ENCODE results near the gene TMEM117. TPM values are rescaled to one million over a fixed set of nuclear protein-coding genes. Genes with fewer than 3 reads are reported as not detected.

The TMEM117 gene
- polyA plus RNA-seq, 1 donor (not counting 4 experiments of a cell fraction or from before 2014, with no cell fraction given): 8.5 TPM

DNA sequence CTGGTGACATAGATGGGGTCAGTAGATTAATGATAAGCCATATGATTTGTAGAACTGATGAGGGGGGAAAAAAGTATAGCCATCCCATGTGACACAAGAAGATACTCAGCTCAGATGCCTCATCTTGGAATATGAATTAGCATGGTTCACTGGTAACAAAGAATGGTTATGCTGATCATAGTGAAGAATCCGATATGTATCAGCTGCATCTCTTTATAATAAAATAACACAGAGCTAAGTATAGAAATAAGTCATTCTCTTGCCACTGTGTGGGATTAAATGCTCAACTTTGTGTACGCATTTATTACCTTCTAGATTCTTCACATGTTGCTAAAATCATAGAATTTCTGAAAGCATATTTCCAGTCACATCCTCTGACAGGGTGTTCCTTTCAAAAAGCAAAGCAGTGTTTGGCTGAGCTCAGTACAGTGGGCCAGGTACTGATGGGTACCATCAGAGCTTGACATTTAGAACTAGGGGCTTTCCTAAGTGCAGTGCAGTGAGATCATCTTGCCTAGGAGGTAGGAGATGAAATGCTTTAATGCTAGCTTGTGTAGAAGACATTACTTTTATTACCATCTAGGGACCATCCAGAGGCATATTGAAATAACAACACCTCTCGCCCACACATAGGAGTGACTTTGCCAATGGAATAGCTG, 256.2 kb downstream of the TMEM117 start:
- H3K9me1 ChIP-seq (ENCODE audit: control insufficient read depth, extremely low read depth, insufficient read depth, low read length): no peaks in the 10 kb centered on the region
- H4K20me1 ChIP-seq (ENCODE audit: control insufficient read depth, extremely low read depth, insufficient read depth, low read length): no peaks in the 10 kb centered on the region
- no peaks in the 10 kb centered on the region for H3K36me3 ChIP-seq (ENCODE audit: control insufficient read depth in 2 of 2, extremely low read depth in 1 of 2, insufficient read depth in 2 of 2, low read length in 2 of 2)
- H3K27ac ChIP-seq (ENCODE audit: control insufficient read depth, insufficient read depth, low read length): no peak overlapping the region
- peaks cover 5% of the 10 kb centered on the region for H3K4me1 ChIP-seq (ENCODE audit: control insufficient read depth, extremely low read depth, insufficient read depth, low read length)
- FAIRE-seq (no peak), DNase-seq (ENCODE audit: low read depth, low spot score) (no peak)
- TF ChIP-seq EZH2 (IDR thresholded peaks at IDR 0.05; ENCODE audit: low read length) (no peak), CTCF (optimal IDR thresholded peaks at IDR 0.05 in 1 of 3, IDR thresholded peaks at IDR 0.05 in 1 of 3, conservative IDR thresholded peaks at IDR 0.05 in 1 of 3; ENCODE audit: extremely low read depth in 1 of 3, insufficient read depth in 2 of 3, low read length in 3 of 3) (no peak)
- dilution Hi-C loops (cut with MboI; ENCODE audit: extremely low pct_ligation_motif_present, low sequenced_read_pairs): no loop called here
- H3K4me2 ChIP-seq (ENCODE audit: control insufficient read depth, extremely low read depth, insufficient read depth, low read depth, low read length): no peak overlapping the region
- no peaks in the 10 kb centered on the region for H3K9me3 ChIP-seq (ENCODE audit: control insufficient read depth, low read depth, low read length)
- H3K4me3 ChIP-seq (ENCODE audit: control insufficient read depth in 2 of 3, extremely low read depth in 1 of 3, insufficient read depth in 2 of 3, low read depth in 1 of 3, low read length in 3 of 3): no peak overlapping the region
- no peak overlapping the region for H2AFZ ChIP-seq (ENCODE audit: control insufficient read depth, low read length)
- no peaks in the 10 kb centered on the region for H3K79me2 ChIP-seq (ENCODE audit: control insufficient read depth, insufficient read depth, low read length)
- no peaks in the 10 kb centered on the region for H3K27me3 ChIP-seq (ENCODE audit: control insufficient read depth, extremely low read depth, insufficient read depth, low read length)
- no peak overlapping the region for H3K9ac ChIP-seq (ENCODE audit: control insufficient read depth, extremely low read depth, insufficient read depth, low read length)

GRCh38 chr12:44098786-44099185, 262.9 kb downstream of the TMEM117 start:
- H3K4me1 ChIP-seq (ENCODE audit: control insufficient read depth, extremely low read depth, insufficient read depth, low read length): no peaks in the 10 kb centered on the region
- DNase-seq (ENCODE audit: low read depth, low spot score) (no peak), FAIRE-seq (no peak)
- no peaks in the 10 kb centered on the region for H3K9me1 ChIP-seq (ENCODE audit: control insufficient read depth, extremely low read depth, insufficient read depth, low read length)
- no peak overlapping the region for H3K9ac ChIP-seq (ENCODE audit: control insufficient read depth, extremely low read depth, insufficient read depth, low read length)
- no peaks in the 10 kb centered on the region for H3K27me3 ChIP-seq (ENCODE audit: control insufficient read depth, extremely low read depth, insufficient read depth, low read length)
- no peaks in the 10 kb centered on the region for H3K79me2 ChIP-seq (ENCODE audit: control insufficient read depth, insufficient read depth, low read length)
- no peak overlapping the region for H2AFZ ChIP-seq (ENCODE audit: control insufficient read depth, low read length)
- no peaks in the 10 kb centered on the region for H3K9me3 ChIP-seq (ENCODE audit: control insufficient read depth, low read depth, low read length)
- H3K4me2 ChIP-seq (ENCODE audit: control insufficient read depth, extremely low read depth, insufficient read depth, low read depth, low read length): no peak overlapping the region
- TF ChIP-seq CTCF (optimal IDR thresholded peaks at IDR 0.05 in 1 of 3, IDR thresholded peaks at IDR 0.05 in 1 of 3, conservative IDR thresholded peaks at IDR 0.05 in 1 of 3; ENCODE audit: extremely low read depth in 1 of 3, insufficient read depth in 2 of 3, low read length in 3 of 3) (no peak), EZH2 (IDR thresholded peaks at IDR 0.05; ENCODE audit: low read length) (no peak)
- H3K4me3 ChIP-seq (ENCODE audit: control insufficient read depth in 2 of 3, extremely low read depth in 1 of 3, insufficient read depth in 2 of 3, low read depth in 1 of 3, low read length in 3 of 3): no peak overlapping the region
- H3K36me3 ChIP-seq (ENCODE audit: control insufficient read depth in 2 of 2, extremely low read depth in 1 of 2, insufficient read depth in 2 of 2, low read length in 2 of 2): no peaks in the 10 kb centered on the region
- H4K20me1 ChIP-seq (ENCODE audit: control insufficient read depth, extremely low read depth, insufficient read depth, low read length): no peaks in the 10 kb centered on the region
- dilution Hi-C loops (cut with MboI; ENCODE audit: extremely low pct_ligation_motif_present, low sequenced_read_pairs): no loop called here
- no peak overlapping the region for H3K27ac ChIP-seq (ENCODE audit: control insufficient read depth, insufficient read depth, low read length)

All from keratinocyte (primary cell).